Mesenchymal stem cell (in vitro differentiated cells and primary cell): ENCODE data around the gene RNF43.
A peak's percentile ranks its signal among the peaks of the same experiment; 100 is the strongest.

Source experiments
- DNase-seq: peaks from one replicate; pipeline ENCODE4 v3.0.0-alpha.2; 2013
- H2AFZ ChIP-seq: one replicate; pipeline ENCODE4 v1.6.1; 2013; ENCODE audit warnings: low read depth, mild to moderate bottlenecking, control low read depth, inconsistent platforms, low read length, moderate library complexity
- H2AK5ac ChIP-seq: 2 replicates; pipeline ENCODE4 v1.6.1; 2013; ENCODE audit warnings: low read length, moderate library complexity, mild to moderate bottlenecking, inconsistent platforms; ENCODE audit not compliant: severe bottlenecking
- H2BK120ac ChIP-seq: one replicate; pipeline ENCODE4 v1.6.1; 2013; ENCODE audit warnings: low read depth, mild to moderate bottlenecking, inconsistent platforms, low read length, moderate library complexity
- H2BK12ac ChIP-seq, 2 experiments: one replicate each; pipeline ENCODE4 v1.6.1; 2013; ENCODE audit warnings: inconsistent platforms in 2 of 2, low read length in 2 of 2, mild to moderate bottlenecking in 2 of 2, moderate library complexity in 2 of 2, control low read depth in 1 of 2
- H2BK15ac ChIP-seq: one replicate; pipeline ENCODE4 v1.6.1; 2013; ENCODE audit warnings: mild to moderate bottlenecking, low read depth, inconsistent platforms; ENCODE audit not compliant: poor library complexity, severe bottlenecking
- H2BK5ac ChIP-seq: 2 replicates; pipeline ENCODE4 v1.6.1; 2013; ENCODE audit warnings: low read depth, mild to moderate bottlenecking, low read length, control low read depth, inconsistent platforms; ENCODE audit not compliant: poor library complexity, severe bottlenecking
- H3K14ac ChIP-seq, 2 experiments: one replicate each; pipeline ENCODE4 v1.6.1; 2013; ENCODE audit warnings: inconsistent platforms in 2 of 2, low read length in 2 of 2, control low read depth in 1 of 2, mild to moderate bottlenecking in 1 of 2, moderate library complexity in 1 of 2
- H3K18ac ChIP-seq, 2 experiments: one replicate each; pipeline ENCODE4 v1.6.1; 2013; ENCODE audit warnings: inconsistent platforms in 2 of 2, low read length in 2 of 2, control low read depth in 1 of 2, low read depth in 1 of 2, mild to moderate bottlenecking in 1 of 2
- H3K23ac ChIP-seq, 2 experiments: one replicate each; pipeline ENCODE4 v1.6.1; 2013; ENCODE audit warnings: inconsistent platforms in 2 of 2, low read length in 2 of 2, mild to moderate bottlenecking in 2 of 2, moderate library complexity in 2 of 2, control low read depth in 1 of 2
- H3K27ac ChIP-seq: 2 replicates; pipeline ENCODE4 v1.5.1; 2013; ENCODE audit warnings: mild to moderate bottlenecking, moderate library complexity, low read length, control low read depth, inconsistent platforms; ENCODE audit not compliant: poor library complexity, severe bottlenecking
- H3K27me3 ChIP-seq, 2 experiments: 2 replicates each; pipeline versions ENCODE4 v1.6.1 to v1.7.0; 2013; ENCODE audit warnings: low read length in 2 of 2, mild to moderate bottlenecking in 2 of 2, moderate library complexity in 2 of 2, control low read depth in 1 of 2, inconsistent platforms in 1 of 2; ENCODE audit not compliant: control insufficient read depth in 1 of 2, insufficient read depth in 1 of 2
- H3K36me3 ChIP-seq, 2 experiments: 2 replicates each; pipeline versions ENCODE4 v1.6.1 to v1.7.0; 2013; ENCODE audit warnings: low read length in 2 of 2, control low read depth in 1 of 2, inconsistent platforms in 1 of 2, low read depth in 1 of 2, mild to moderate bottlenecking in 1 of 2; ENCODE audit not compliant: insufficient read depth in 2 of 2, control insufficient read depth in 1 of 2
- H3K4ac ChIP-seq, 2 experiments: one replicate each; pipeline ENCODE4 v1.6.1; 2013; ENCODE audit warnings: inconsistent platforms in 2 of 2, low read length in 2 of 2, mild to moderate bottlenecking in 2 of 2, moderate library complexity in 2 of 2, control low read depth in 1 of 2, low read depth in 1 of 2
- H3K4me1 ChIP-seq: 2 replicates; pipeline ENCODE4 v1.6.1; 2013; ENCODE audit warnings: low read depth, low read length, control low read depth; ENCODE audit not compliant: control insufficient read depth, insufficient read depth
- H3K4me2 ChIP-seq: 2 replicates; pipeline ENCODE4 v1.6.1; 2013; ENCODE audit warnings: low read length, mild to moderate bottlenecking, inconsistent platforms; ENCODE audit not compliant: poor library complexity, severe bottlenecking
- H3K4me3 ChIP-seq, 2 experiments: 2 replicates each; pipeline versions ENCODE4 v1.5.1 to v1.7.0; 2013; ENCODE audit warnings: low read length in 2 of 2, mild to moderate bottlenecking in 2 of 2, control low read depth in 1 of 2, low read depth in 1 of 2; ENCODE audit not compliant: insufficient read depth in 1 of 2
- H3K79me1 ChIP-seq: replicated peaks from 2 replicates; pipeline ENCODE4 v1.6.1; 2013; ENCODE audit warnings: mild to moderate bottlenecking, control low read depth, low read length, inconsistent platforms; ENCODE audit not compliant: poor library complexity, severe bottlenecking
- H3K9ac ChIP-seq: 2 replicates; pipeline ENCODE4 v1.7.0; 2013; ENCODE audit warnings: mild to moderate bottlenecking, low read length, moderate library complexity
- H3K9me3 ChIP-seq: 2 replicates; pipeline ENCODE4 v1.7.0; 2013; ENCODE audit warnings: mild to moderate bottlenecking, low read length; ENCODE audit not compliant: control insufficient read depth
- H4K8ac ChIP-seq: one replicate; pipeline ENCODE4 v1.6.1; 2013; ENCODE audit warnings: inconsistent platforms, mild to moderate bottlenecking, low read length, moderate library complexity
- H4K91ac ChIP-seq: one replicate; pipeline ENCODE4 v1.6.1; 2013; ENCODE audit warnings: mild to moderate bottlenecking, low read length, inconsistent platforms
- WGBS: methylation state at CpG from one replicate; pipeline ENCODE4 v1.1.7; 2013; ENCODE audit warnings: mixed read lengths; 5-methylcytosine and 5-hydroxymethylcytosine counted together

Gene RNF43

DNA sequence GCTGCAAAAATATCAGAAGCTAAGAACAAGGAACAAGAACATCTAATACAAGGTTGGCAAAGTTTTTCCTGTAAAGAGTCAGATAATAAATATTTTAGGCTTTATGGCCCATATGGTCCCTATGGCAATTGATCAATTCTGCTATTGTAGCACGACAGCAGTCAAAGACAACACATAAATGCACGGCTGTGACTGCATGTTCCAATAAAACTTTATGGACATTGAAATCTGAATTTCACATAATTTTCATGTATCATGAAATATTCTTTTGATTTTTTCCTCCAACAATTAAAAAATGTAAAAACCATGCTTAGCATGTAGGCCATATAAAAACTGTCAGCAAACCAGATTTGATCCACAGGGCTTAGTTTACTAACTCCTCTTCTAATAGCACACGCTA, 10.5 kb upstream of the RNF43 start:
- no peak overlapping the region for H3K27ac ChIP-seq
- H3K4me3 ChIP-seq = no peak overlapping the region
- no peak overlapping the region for H3K9ac ChIP-seq
- H3K36me3 ChIP-seq = no peaks in the 10 kb centered on the region
- H3K9me3 ChIP-seq = no peaks in the 10 kb centered on the region
- peaks cover 5 to 17% of the 10 kb centered on the region in 2 experiments for H3K27me3 ChIP-seq
- H3K4me2 ChIP-seq = no peak overlapping the region
- no peak overlapping the region for H2BK12ac ChIP-seq
- H3K18ac ChIP-seq = no peak overlapping the region
- no peak overlapping the region for H4K91ac ChIP-seq
- H3K4me1 ChIP-seq = no peaks in the 10 kb centered on the region
- H2BK5ac ChIP-seq = no peak overlapping the region
- H3K79me1 ChIP-seq = no peaks in the 10 kb centered on the region
- H3K4ac ChIP-seq = no peak overlapping the region
- H2BK15ac ChIP-seq = no peak overlapping the region
- H3K23ac ChIP-seq = no peak overlapping the region
- no peak overlapping the region for H2BK120ac ChIP-seq
- WGBS = 79% methylated on average over 2 of the region's 3 CpGs
- H2AK5ac ChIP-seq = no peak overlapping the region
- no peak overlapping the region for H2AFZ ChIP-seq
- no peak overlapping the region for H4K8ac ChIP-seq
- no peak overlapping the region for H3K14ac ChIP-seq
- no peak for DNase-seq

- Histone ChIP-seq H3K36me3 (no peaks in the 10 kb centered on the region), H2BK12ac (no peak overlapping the region), H2BK15ac (no peak overlapping the region), H3K27me3 (peaks cover 4 to 20% of the 10 kb centered on the region in 2 experiments), H3K4me3 (no peak overlapping the region), H3K79me1 (no peaks in the 10 kb centered on the region), H3K4ac (no peak overlapping the region), H2BK5ac (no peak overlapping the region), H2AFZ (no peak overlapping the region), H4K8ac (no peak overlapping the region), H3K27ac (no peak overlapping the region), H3K9me3 (no peaks in the 10 kb centered on the region), H3K9ac (no peak overlapping the region), H3K4me2 (no peak overlapping the region), H4K91ac (no peak overlapping the region), H3K18ac (no peak overlapping the region), H3K14ac (no peak overlapping the region), H2AK5ac (no peak overlapping the region), H2BK120ac (no peak overlapping the region), H3K23ac (no peak overlapping the region), H3K4me1 (no peaks in the 10 kb centered on the region)
- 20% methylated on average over 1 of the region's 1 CpG for WGBS
- no peak for DNase-seq
Observed at GRCh38 chr17:58421711-58422110, 4.4 kb upstream of the RNF43 start.

- Histone ChIP-seq H3K4me2 (no peak overlapping the region), H3K36me3 (no peaks in the 10 kb centered on the region), H2BK5ac (no peak overlapping the region)
Observed at GRCh38 chr17:58420827-58421226, 3.5 kb upstream of the RNF43 start.

DNA sequence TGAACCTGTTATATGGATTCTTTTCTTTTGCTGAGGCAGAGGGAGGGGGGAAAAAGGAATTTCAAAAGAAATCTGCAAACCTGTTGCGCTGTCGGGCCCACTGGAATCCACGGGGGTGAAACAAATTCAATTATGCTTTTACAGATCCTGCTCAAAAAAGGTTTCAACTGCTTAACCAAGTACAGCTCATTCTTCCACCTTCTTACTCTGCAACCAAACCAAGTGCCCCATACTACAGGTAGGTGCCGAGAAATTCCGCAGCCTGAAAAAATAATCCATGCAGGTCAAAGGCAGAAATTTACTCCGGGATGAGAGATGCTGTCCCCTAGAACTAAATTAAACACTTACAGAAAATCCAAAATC, 416 bp downstream of the RNF43 start:
- Histone ChIP-seq H2BK120ac (no peak overlapping the region), H3K14ac (no peak overlapping the region), H4K91ac (no peak overlapping the region), H3K79me1 (no peaks in the 10 kb centered on the region), H3K4me1 (no peaks in the 10 kb centered on the region), H3K9ac (peak overlapping the region; percentile 62), H2BK5ac (no peak overlapping the region), H3K4me2 (no peak overlapping the region), H3K9me3 (no peaks in the 10 kb centered on the region), H3K18ac (no peak overlapping the region), H3K36me3 (no peaks in the 10 kb centered on the region), H3K4ac (no peak overlapping the region), H4K8ac (no peak overlapping the region), H2BK12ac (no peak overlapping the region), H3K4me3 (peak overlapping the region in 1 of 2 experiments; percentile 67), H2BK15ac (no peak overlapping the region), H3K27ac (no peak overlapping the region), H2AK5ac (no peak overlapping the region), H3K27me3 (peaks cover 4 to 14% of the 10 kb centered on the region in 2 experiments), H3K23ac (no peak overlapping the region), H2AFZ (no peak overlapping the region)
- WGBS = 16% methylated on average over 6 of the region's 6 CpGs
- no peak for DNase-seq

More at GRCh38 chr17:58420827-58421226, 3.5 kb upstream of the RNF43 start:
- Histone ChIP-seq H2BK15ac (no peak overlapping the region), H3K4me1 (no peaks in the 10 kb centered on the region), H4K91ac (no peak overlapping the region), H3K27me3 (peaks cover 5 to 20% of the 10 kb centered on the region in 2 experiments), H3K79me1 (no peaks in the 10 kb centered on the region), H3K14ac (no peak overlapping the region), H2AK5ac (no peak overlapping the region), H3K9ac (no peak overlapping the region), H2BK12ac (no peak overlapping the region), H2AFZ (no peak overlapping the region), H3K27ac (no peak overlapping the region), H3K9me3 (no peaks in the 10 kb centered on the region), H2BK120ac (no peak overlapping the region), H3K23ac (no peak overlapping the region), H3K18ac (no peak overlapping the region), H3K4me3 (no peak overlapping the region), H4K8ac (no peak overlapping the region), H3K4ac (no peak overlapping the region)
- DNase-seq = no peak
- WGBS = 33% methylated on average over 1 of the region's 2 CpGs
